Natural killer cell treated with Interleukin-12 subunit alpha and Interleukin-12 subunit beta and Interleukin-15 and Interleukin-18, amount 100 ng/mL, for 72 hours (primary cell): ENCODE results near the gene LAMA2. TPM values are rescaled to one million over a fixed set of nuclear protein-coding genes. Genes with fewer than 3 reads are reported as not detected.

Experiments used
- ATAC-seq, 2 donors: fragments of 150-1000 bp; cut with Tn5 transposase in 1 of 2; sonication (Bioruptor Pico), chemical (Tn5 transposase) in 1 of 2; 2 replicates each; pipeline ENCODE4 v1.10.0; 2021
- DNase-seq: peaks from one replicate; pipeline ENCODE4 v3.0.0; 2022; ENCODE audit warnings: low spot score
- H3K27ac Mint-ChIP-seq, 2 donors: 1 replicate in 1 of 2; 2 replicates in 1 of 2; pipeline ENCODE4 v1.8.0; 2022; ENCODE audit warnings: mixed read lengths in 2 of 2, mild to moderate bottlenecking in 1 of 2, moderate library complexity in 1 of 2
- H3K27me3 Mint-ChIP-seq, 2 donors: 1 replicate in 1 of 2; 2 replicates in 1 of 2; pipeline ENCODE4 v1.8.0; 2022; ENCODE audit warnings: mixed read lengths in 2 of 2
- H3K36me3 Mint-ChIP-seq: one replicate; pipeline ENCODE4 v1.8.0; 2022; ENCODE audit warnings: mixed read lengths
- H3K4me1 Mint-ChIP-seq, 2 donors: 1 replicate in 1 of 2; 2 replicates in 1 of 2; pipeline ENCODE4 v1.8.0; 2022; ENCODE audit warnings: low read depth in 2 of 2, mixed read lengths in 2 of 2, mild to moderate bottlenecking in 1 of 2
- H3K4me3 Mint-ChIP-seq: one replicate; pipeline ENCODE4 v1.8.0; 2022; ENCODE audit warnings: mixed read lengths
- H3K9me3 Mint-ChIP-seq: 2 replicates; pipeline ENCODE4 v1.8.0; 2022; ENCODE audit warnings: mixed read lengths
- total RNA-seq, 2 donors: library from RNA; stranded (reverse); gene quantifications; one replicate each; pipeline ENCODE4 v1.2.3, GENCODE V29; 2022

Gene LAMA2
- total RNA-seq, 2 donors from 2014 or later, result 0.36 to 0.53 TPM

- Mint-ChIP-seq H3K27ac (no peak overlapping the region), H3K36me3 (no peaks in the 10 kb centered on the region), H3K4me3 (no peak overlapping the region), H3K9me3 (no peaks in the 10 kb centered on the region), H3K4me1 (peaks cover 8 to 15% of the 10 kb centered on the region in 2 donors), H3K27me3 (no peaks in the 10 kb centered on the region)
- ATAC-seq (no peak), DNase-seq (no peak)
These were observed 404.6 kb downstream of the LAMA2 start for GRCh38 chr6:129287231-129288177.

DNA sequence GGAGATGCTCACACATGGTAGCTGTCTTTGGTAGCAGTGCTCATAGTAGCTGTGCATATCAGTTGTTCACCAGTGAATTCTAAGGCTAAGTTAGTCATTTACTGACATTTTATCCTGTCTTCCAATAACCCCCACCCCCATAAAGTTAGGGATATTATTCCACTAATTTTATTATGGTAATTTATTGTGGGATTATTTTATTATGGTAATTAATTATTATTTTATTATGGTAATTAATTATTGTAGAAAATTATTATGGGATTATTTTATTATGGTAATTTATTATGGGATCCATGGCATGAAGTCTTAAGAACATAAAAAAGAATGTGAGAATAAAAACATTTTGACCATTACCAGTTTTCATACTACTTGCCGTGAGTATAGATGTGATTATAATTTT lies 406.5 kb downstream of the LAMA2 start:
- Mint-ChIP-seq H3K9me3 (no peaks in the 10 kb centered on the region), H3K4me1 (peaks cover 0 to 4% of the 10 kb centered on the region in 2 donors), H3K36me3 (no peaks in the 10 kb centered on the region), H3K27ac (no peak overlapping the region), H3K4me3 (no peak overlapping the region), H3K27me3 (no peaks in the 10 kb centered on the region)
- DNase-seq, result no peak
- ATAC-seq, result no peak

GRCh38 chr6:129292836-129293235 lies 409.9 kb downstream of the LAMA2 start:
- H3K27me3 Mint-ChIP-seq, result no peaks in the 10 kb centered on the region
- DNase-seq (no peak), ATAC-seq (no peak)
- no peak overlapping the region for H3K4me3 Mint-ChIP-seq
- no peaks in the 10 kb centered on the region for H3K9me3 Mint-ChIP-seq
- no peak overlapping the region for H3K27ac Mint-ChIP-seq
- H3K4me1 Mint-ChIP-seq, result no peaks in the 10 kb centered on the region
- no peaks in the 10 kb centered on the region for H3K36me3 Mint-ChIP-seq

GRCh38 chr6:129297592-129297991 lies 414.7 kb downstream of the LAMA2 start:
- Mint-ChIP-seq H3K27ac (no peak overlapping the region), H3K36me3 (peaks cover 5% of the 10 kb centered on the region), H3K4me3 (no peak overlapping the region), H3K4me1 (no peaks in the 10 kb centered on the region), H3K27me3 (peaks cover 0 to 5% of the 10 kb centered on the region in 2 donors), H3K9me3 (no peaks in the 10 kb centered on the region)
- ATAC-seq (no peak), DNase-seq (no peak)

GRCh38 chr6:129302671-129303070 lies 419.7 kb downstream of the LAMA2 start:
- ATAC-seq (no peak), DNase-seq (no peak)
- H3K36me3 Mint-ChIP-seq, result peaks cover 5% of the 10 kb centered on the region
- H3K4me3 Mint-ChIP-seq, result no peak overlapping the region
- H3K27ac Mint-ChIP-seq, result no peak overlapping the region
- peaks cover 0 to 5% of the 10 kb centered on the region in 2 donors for H3K27me3 Mint-ChIP-seq
- no peaks in the 10 kb centered on the region for H3K4me1 Mint-ChIP-seq
- no peaks in the 10 kb centered on the region for H3K9me3 Mint-ChIP-seq

- DNase-seq (no peak), ATAC-seq (no peak)
- Mint-ChIP-seq H3K27me3 (no peaks in the 10 kb centered on the region), H3K27ac (no peak overlapping the region), H3K4me3 (no peak overlapping the region), H3K9me3 (no peaks in the 10 kb centered on the region), H3K36me3 (no peaks in the 10 kb centered on the region), H3K4me1 (peaks cover 0 to 5% of the 10 kb centered on the region in 2 donors)
These were observed 423.9 kb downstream of the LAMA2 start for GRCh38 chr6:129306826-129307225.

DNA sequence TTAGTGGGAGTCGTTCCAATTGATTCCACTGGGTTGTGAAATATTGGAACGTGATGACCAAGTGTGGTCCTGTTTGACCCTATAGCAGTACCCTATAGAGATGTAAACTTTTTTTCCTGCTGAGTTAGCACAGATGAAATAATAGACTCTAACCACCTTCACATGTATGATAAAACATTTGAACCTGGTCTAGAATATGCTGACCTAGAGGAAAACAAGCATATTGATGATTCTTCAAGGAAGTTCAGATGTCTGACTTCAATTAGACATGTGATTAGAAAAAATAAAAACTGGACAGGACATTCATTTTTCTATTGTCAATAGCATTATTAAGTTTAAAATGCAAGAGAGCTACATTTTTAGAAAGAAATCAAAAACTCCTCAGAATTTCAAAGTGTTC lies 424.9 kb downstream of the LAMA2 start:
- Mint-ChIP-seq H3K4me3 (no peak overlapping the region), H3K27me3 (no peaks in the 10 kb centered on the region)

GRCh38 chr6:129309154-129309553 lies 426.2 kb downstream of the LAMA2 start:
- Mint-ChIP-seq H3K27me3 (no peaks in the 10 kb centered on the region), H3K4me3 (no peak overlapping the region), H3K9me3 (no peaks in the 10 kb centered on the region), H3K4me1 (peaks cover 0 to 5% of the 10 kb centered on the region in 2 donors), H3K36me3 (no peaks in the 10 kb centered on the region), H3K27ac (no peak overlapping the region)
- no peak for ATAC-seq
- no peak for DNase-seq

More for the DNA sequence above, 424.9 kb downstream of the LAMA2 start:
- Mint-ChIP-seq H3K9me3 (no peaks in the 10 kb centered on the region), H3K4me1 (peaks cover 0 to 5% of the 10 kb centered on the region in 2 donors), H3K27ac (no peak overlapping the region), H3K36me3 (no peaks in the 10 kb centered on the region)
- no peak for DNase-seq
- ATAC-seq, result no peak

GRCh38 chr6:129312880-129313279 lies 429.9 kb downstream of the LAMA2 start:
- Mint-ChIP-seq H3K36me3 (no peaks in the 10 kb centered on the region), H3K27ac (no peak overlapping the region), H3K4me1 (peaks cover 0 to 5% of the 10 kb centered on the region in 2 donors), H3K4me3 (no peak overlapping the region), H3K27me3 (no peaks in the 10 kb centered on the region), H3K9me3 (no peaks in the 10 kb centered on the region)
- no peak for ATAC-seq
- DNase-seq, result no peak

- no peak for ATAC-seq
- H3K4me1 Mint-ChIP-seq, result peaks cover 0 to 7% of the 10 kb centered on the region in 2 donors
- no peak overlapping the region for H3K4me3 Mint-ChIP-seq
- H3K36me3 Mint-ChIP-seq, result no peaks in the 10 kb centered on the region
- H3K9me3 Mint-ChIP-seq, result no peaks in the 10 kb centered on the region
- H3K27me3 Mint-ChIP-seq, result no peaks in the 10 kb centered on the region
- no peak for DNase-seq
- H3K27ac Mint-ChIP-seq, result no peak overlapping the region
These were observed 431.6 kb downstream of the LAMA2 start for GRCh38 chr6:129314575-129314974.

- no peaks in the 10 kb centered on the region for H3K9me3 Mint-ChIP-seq
- DNase-seq (no peak), ATAC-seq (no peak)
- no peak overlapping the region for H3K4me3 Mint-ChIP-seq
- no peaks in the 10 kb centered on the region for H3K27me3 Mint-ChIP-seq
- H3K36me3 Mint-ChIP-seq, result no peaks in the 10 kb centered on the region
- peaks cover 0 to 2% of the 10 kb centered on the region in 2 donors for H3K4me1 Mint-ChIP-seq
- no peak overlapping the region for H3K27ac Mint-ChIP-seq
These were observed 435.2 kb downstream of the LAMA2 start for GRCh38 chr6:129317931-129318820.

- Mint-ChIP-seq H3K4me3 (no peak overlapping the region), H3K27ac (no peak overlapping the region), H3K4me1 (peaks cover 0 to 2% of the 10 kb centered on the region in 2 donors), H3K27me3 (no peaks in the 10 kb centered on the region), H3K36me3 (no peaks in the 10 kb centered on the region), H3K9me3 (no peaks in the 10 kb centered on the region)
- ATAC-seq (no peak), DNase-seq (no peak)
These were observed 438.0 kb downstream of the LAMA2 start for GRCh38 chr6:129320892-129321291.

- ATAC-seq (no peak), DNase-seq (no peak)
- no peak overlapping the region for H3K27ac Mint-ChIP-seq
- peaks cover 0 to 2% of the 10 kb centered on the region in 2 donors for H3K4me1 Mint-ChIP-seq
- no peaks in the 10 kb centered on the region for H3K36me3 Mint-ChIP-seq
- H3K9me3 Mint-ChIP-seq, result no peaks in the 10 kb centered on the region
- H3K27me3 Mint-ChIP-seq, result no peaks in the 10 kb centered on the region
- H3K4me3 Mint-ChIP-seq, result no peak overlapping the region
These were observed 438.4 kb downstream of the LAMA2 start for GRCh38 chr6:129321303-129321702.

DNA sequence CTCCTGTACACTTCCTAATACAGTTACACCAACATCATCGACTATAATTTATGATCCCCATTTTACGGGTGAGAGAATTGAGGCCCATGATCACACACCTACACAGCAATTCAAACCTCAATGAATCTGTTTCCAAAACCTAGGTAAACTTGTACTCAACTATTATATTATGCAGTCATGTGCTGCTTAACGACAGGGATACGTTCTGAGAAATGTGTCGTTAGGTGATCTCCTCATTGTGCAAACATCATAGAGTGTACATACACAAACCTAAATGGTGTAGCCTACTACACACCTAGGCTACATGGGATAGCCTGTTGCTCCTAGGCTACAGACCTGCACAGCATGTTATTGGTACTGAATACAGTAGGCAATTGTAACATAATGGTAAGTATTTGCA lies 441.4 kb downstream of the LAMA2 start:
- Mint-ChIP-seq H3K4me3 (no peak overlapping the region), H3K27me3 (no peaks in the 10 kb centered on the region), H3K36me3 (no peaks in the 10 kb centered on the region), H3K4me1 (peaks cover 0 to 4% of the 10 kb centered on the region in 2 donors), H3K9me3 (no peaks in the 10 kb centered on the region), H3K27ac (no peak overlapping the region)
- DNase-seq, result no peak
- ATAC-seq, result no peak
